Calu3 (cell line): ENCODE results near the gene EFEMP1. TPM values are rescaled to one million over a fixed set of nuclear protein-coding genes. Genes with fewer than 3 reads are reported as not detected.

Experiments used
- BruUV-seq: library from RNA; stranded (reverse); fragments of 400-500 nt; replicated peaks from 2 replicates; lab custom pipeline; 2021; lab: Mats Ljungman, UMichigan
- CTCF ChIA-PET: fragments of 300-600 bp; sonication (Branson Sonifier 250); formaldehyde crosslinking; loops from one replicate; lab custom pipeline; 2022; ENCODE audit warnings: antibody characterized with exemption; lab: Charles Lee
- DNase-seq: peaks from one replicate; pipeline ENCODE4 v3.0.0; 2022
- H3K27ac Mint-ChIP-seq: one replicate; pipeline ENCODE4 v1.8.0; 2022; ENCODE audit warnings: mixed read lengths; ENCODE audit not compliant: unreplicated experiment
- H3K27me3 Mint-ChIP-seq: one replicate; pipeline ENCODE4 v1.8.0; 2022; ENCODE audit warnings: mixed read lengths; ENCODE audit not compliant: unreplicated experiment
- H3K36me3 Mint-ChIP-seq: one replicate; pipeline ENCODE4 v1.8.0; 2022; ENCODE audit warnings: mild to moderate bottlenecking, moderate library complexity, mixed read lengths; ENCODE audit not compliant: insufficient read depth, unreplicated experiment
- H3K4me1 Mint-ChIP-seq: one replicate; pipeline ENCODE4 v1.8.0; 2022; ENCODE audit warnings: mild to moderate bottlenecking, low read depth, mixed read lengths; ENCODE audit not compliant: unreplicated experiment
- H3K4me3 Mint-ChIP-seq: one replicate; pipeline ENCODE4 v1.8.0; 2022; ENCODE audit warnings: mild to moderate bottlenecking, low read depth, moderate library complexity, mixed read lengths; ENCODE audit not compliant: unreplicated experiment
- H3K9me3 Mint-ChIP-seq: one replicate; pipeline ENCODE4 v1.8.0; 2022; ENCODE audit warnings: low read depth, mixed read lengths; ENCODE audit not compliant: unreplicated experiment
- CTCF ChIP-seq: fragments of 200-600 bp; IDR thresholded peaks from one replicate; pipeline ENCODE4 v1.8.0; 2022; ENCODE audit warnings: antibody characterized with exemption; ENCODE audit not compliant: unreplicated experiment
- intact Hi-C: fragments of 100-400 bp; cut with micrococcal nuclease; formaldehyde crosslinking; loops from one replicate; pipeline ENCODE4 v1.10.0; 2022; ENCODE audit not compliant: unreplicated experiment
- total RNA-seq: library from RNA; stranded (reverse); gene quantifications from 2 replicates; pipeline ENCODE4 v1.2.3, GENCODE V29; 2022

The EFEMP1 gene
- total RNA-seq, 1 experiment from 2014 or later, result 51.5 TPM

GRCh38 chr2:55934337-55934736 is 10.8 kb upstream of the EFEMP1 start:
- no peak overlapping the region for H3K4me3 Mint-ChIP-seq
- intact Hi-C loops, result no loop called here
- no peaks in the 10 kb centered on the region for H3K27me3 Mint-ChIP-seq
- TF ChIP-seq CTCF, result no peak
- BruUV-seq, result no TSS peak
- CTCF ChIA-PET, result no interaction called here
- no peaks in the 10 kb centered on the region for H3K36me3 Mint-ChIP-seq
- H3K9me3 Mint-ChIP-seq, result peaks cover 3% of the 10 kb centered on the region
- H3K4me1 Mint-ChIP-seq, result no peaks in the 10 kb centered on the region
- H3K27ac Mint-ChIP-seq, result no peak overlapping the region
- DNase-seq, result no peak

GRCh38 chr2:55932843-55933242 is 9.3 kb upstream of the EFEMP1 start:
- DNase-seq, result no peak
- no peak overlapping the region for H3K4me3 Mint-ChIP-seq
- H3K4me1 Mint-ChIP-seq, result no peaks in the 10 kb centered on the region
- CTCF ChIA-PET, result no interaction called here
- H3K27me3 Mint-ChIP-seq, result no peaks in the 10 kb centered on the region
- BruUV-seq, result no TSS peak
- H3K9me3 Mint-ChIP-seq, result peaks cover 3% of the 10 kb centered on the region
- intact Hi-C loops, result no loop called here
- no peaks in the 10 kb centered on the region for H3K36me3 Mint-ChIP-seq
- no peak for TF ChIP-seq CTCF
- no peak overlapping the region for H3K27ac Mint-ChIP-seq

GRCh38 chr2:55931281-55931680 is 7.7 kb upstream of the EFEMP1 start:
- H3K27me3 Mint-ChIP-seq, result peaks cover 13% of the 10 kb centered on the region
- no peaks in the 10 kb centered on the region for H3K4me1 Mint-ChIP-seq
- no TSS peak for BruUV-seq
- H3K4me3 Mint-ChIP-seq, result no peak overlapping the region
- H3K36me3 Mint-ChIP-seq, result no peaks in the 10 kb centered on the region
- CTCF ChIA-PET, result no interaction called here
- no peak for DNase-seq
- intact Hi-C loops, result no loop called here
- no peak for TF ChIP-seq CTCF
- no peak overlapping the region for H3K27ac Mint-ChIP-seq
- peaks cover 3% of the 10 kb centered on the region for H3K9me3 Mint-ChIP-seq

GRCh38 chr2:55929476-55929875 is 5.9 kb upstream of the EFEMP1 start:
- BruUV-seq, result no TSS peak
- H3K4me3 Mint-ChIP-seq, result no peak overlapping the region

More at GRCh38 chr2:55929476-55929875, 5.9 kb upstream of the EFEMP1 start:
- no peak overlapping the region for H3K27ac Mint-ChIP-seq
- TF ChIP-seq CTCF, result no peak
- no peak for DNase-seq
- CTCF ChIA-PET, result no interaction called here
- H3K27me3 Mint-ChIP-seq, result peaks cover 14% of the 10 kb centered on the region
- H3K36me3 Mint-ChIP-seq, result no peaks in the 10 kb centered on the region
- intact Hi-C loops, result no loop called here
- no peaks in the 10 kb centered on the region for H3K9me3 Mint-ChIP-seq
- no peaks in the 10 kb centered on the region for H3K4me1 Mint-ChIP-seq
